Measurements from ENCODE around the gene U2AF2.

U2AF2 gene

DNA sequence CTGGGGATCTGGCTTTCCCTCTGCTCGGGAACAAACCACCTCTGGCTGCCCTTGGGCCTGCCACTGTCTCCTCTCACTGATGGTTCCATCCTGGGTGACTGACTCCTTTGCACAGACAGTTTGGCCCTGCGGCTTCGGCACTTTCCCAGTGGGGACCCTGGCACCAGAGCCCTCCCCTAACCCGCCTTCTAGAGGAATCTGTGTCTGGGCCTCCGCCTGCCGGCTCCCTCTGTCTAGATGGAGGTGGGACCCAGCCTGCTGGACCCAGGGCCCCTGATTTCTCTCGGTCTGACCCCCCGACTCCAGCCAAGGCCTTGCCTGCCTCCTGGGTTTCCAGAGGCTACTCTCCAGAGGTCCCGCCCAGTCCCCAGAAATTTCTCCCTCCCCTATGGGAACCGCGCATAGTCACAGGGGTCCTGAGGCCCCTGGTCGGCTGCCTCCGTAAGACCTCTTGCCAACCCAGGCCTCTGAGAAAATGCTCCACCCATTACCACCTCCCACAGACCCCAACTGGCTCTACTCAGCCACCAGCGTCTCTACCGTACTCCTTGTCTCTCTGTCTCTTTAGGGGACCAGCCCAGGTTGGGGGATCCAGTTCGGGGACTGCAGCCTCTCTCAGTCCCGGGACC is 4.1 kb upstream of the U2AF2 start:
- TF ChIP-seq, protein P1, sequence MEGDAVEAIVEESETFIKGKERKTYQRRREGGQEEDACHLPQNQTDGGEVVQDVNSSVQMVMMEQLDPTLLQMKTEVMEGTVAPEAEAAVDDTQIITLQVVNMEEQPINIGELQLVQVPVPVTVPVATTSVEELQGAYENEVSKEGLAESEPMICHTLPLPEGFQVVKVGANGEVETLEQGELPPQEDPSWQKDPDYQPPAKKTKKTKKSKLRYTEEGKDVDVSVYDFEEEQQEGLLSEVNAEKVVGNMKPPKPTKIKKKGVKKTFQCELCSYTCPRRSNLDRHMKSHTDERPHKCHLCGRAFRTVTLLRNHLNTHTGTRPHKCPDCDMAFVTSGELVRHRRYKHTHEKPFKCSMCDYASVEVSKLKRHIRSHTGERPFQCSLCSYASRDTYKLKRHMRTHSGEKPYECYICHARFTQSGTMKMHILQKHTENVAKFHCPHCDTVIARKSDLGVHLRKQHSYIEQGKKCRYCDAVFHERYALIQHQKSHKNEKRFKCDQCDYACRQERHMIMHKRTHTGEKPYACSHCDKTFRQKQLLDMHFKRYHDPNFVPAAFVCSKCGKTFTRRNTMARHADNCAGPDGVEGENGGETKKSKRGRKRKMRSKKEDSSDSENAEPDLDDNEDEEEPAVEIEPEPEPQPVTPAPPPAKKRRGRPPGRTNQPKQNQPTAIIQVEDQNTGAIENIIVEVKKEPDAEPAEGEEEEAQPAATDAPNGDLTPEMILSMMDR (IDR thresholded peaks at IDR 0.05; ENCODE audit: control insufficient read depth, insufficient read depth, low read depth, low read length, missing control alignments), result no peak
- H3K4me3 ChIP-seq (ENCODE audit: control insufficient read depth, low read depth, low read length), result no peak overlapping the region
- no peak for DNase-seq (ENCODE audit: low read depth)

DNA sequence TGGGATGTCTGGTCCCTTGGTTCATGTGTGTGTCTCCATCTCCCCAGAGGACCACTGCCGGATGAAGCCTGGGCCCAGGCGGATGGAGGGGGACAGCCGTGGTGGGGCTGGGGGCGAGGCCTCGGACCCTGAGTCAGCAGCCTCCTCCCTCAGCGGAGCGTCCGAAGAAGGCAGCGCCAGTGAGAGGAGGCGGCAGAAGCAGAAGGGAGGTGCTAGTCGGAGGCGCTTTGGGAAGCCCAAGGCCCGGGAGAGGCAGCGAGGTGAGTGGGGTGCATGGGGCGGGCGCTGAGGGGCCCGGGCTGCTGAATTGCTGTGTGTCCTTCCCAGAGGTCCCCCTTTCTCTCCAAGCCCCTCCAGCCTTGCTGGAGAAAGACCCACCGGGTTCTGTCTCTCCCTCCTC is 3.6 kb upstream of the U2AF2 start:
- TF ChIP-seq, protein P1 (IDR thresholded peaks at IDR 0.05; ENCODE audit: control insufficient read depth, insufficient read depth, low read depth, low read length, missing control alignments), result no peak
- no peak for DNase-seq (ENCODE audit: low read depth)
- no peak overlapping the region for H3K4me3 ChIP-seq (ENCODE audit: control insufficient read depth, low read depth, low read length)

DNA sequence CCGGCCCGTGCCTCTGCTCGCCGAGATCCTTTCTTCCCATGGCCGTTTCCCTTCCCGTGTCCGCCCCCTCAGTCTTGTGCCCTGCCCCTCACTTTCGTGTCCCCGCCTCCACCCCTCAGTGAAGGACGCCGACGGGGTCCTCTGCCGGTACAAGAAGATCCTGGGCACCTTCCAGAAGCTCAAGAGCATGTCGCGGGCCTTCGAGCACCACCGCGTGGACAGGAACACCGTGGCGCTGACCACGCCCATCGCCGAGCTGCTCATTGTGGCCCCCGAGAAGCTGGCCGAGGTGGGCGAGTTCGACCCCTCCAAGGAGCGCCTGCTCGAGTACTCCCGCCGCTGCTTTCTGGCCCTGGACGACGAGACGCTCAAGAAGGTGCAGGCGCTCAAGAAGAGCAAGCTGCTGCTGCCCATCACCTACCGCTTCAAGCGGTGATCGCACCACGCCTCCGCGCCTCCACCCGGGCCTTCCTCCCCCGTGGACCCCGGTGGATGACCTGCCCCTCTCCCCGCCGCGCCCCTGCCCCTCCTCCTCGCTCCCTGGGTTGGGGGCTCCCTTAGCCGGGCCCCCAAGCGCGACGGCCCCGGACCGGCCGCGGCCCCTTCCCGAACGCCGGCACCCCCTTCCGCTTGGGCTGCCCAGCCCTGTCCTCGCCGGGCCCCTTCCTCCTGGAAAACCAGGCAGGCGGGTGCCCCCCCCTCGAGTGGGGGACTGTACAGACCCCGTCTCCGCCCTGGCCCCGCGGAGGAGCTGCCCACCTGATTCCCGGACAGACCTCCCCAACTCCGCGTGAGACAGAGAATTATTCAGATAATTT is 2.3 kb upstream of the U2AF2 start:
- DNase-seq (ENCODE audit: low read depth), result no peak
- no peak overlapping the region for H3K4me3 ChIP-seq (ENCODE audit: control insufficient read depth, low read depth, low read length)
- TF ChIP-seq, protein P1 (IDR thresholded peaks at IDR 0.05; ENCODE audit: control insufficient read depth, insufficient read depth, low read depth, low read length, missing control alignments), result no peak

DNA sequence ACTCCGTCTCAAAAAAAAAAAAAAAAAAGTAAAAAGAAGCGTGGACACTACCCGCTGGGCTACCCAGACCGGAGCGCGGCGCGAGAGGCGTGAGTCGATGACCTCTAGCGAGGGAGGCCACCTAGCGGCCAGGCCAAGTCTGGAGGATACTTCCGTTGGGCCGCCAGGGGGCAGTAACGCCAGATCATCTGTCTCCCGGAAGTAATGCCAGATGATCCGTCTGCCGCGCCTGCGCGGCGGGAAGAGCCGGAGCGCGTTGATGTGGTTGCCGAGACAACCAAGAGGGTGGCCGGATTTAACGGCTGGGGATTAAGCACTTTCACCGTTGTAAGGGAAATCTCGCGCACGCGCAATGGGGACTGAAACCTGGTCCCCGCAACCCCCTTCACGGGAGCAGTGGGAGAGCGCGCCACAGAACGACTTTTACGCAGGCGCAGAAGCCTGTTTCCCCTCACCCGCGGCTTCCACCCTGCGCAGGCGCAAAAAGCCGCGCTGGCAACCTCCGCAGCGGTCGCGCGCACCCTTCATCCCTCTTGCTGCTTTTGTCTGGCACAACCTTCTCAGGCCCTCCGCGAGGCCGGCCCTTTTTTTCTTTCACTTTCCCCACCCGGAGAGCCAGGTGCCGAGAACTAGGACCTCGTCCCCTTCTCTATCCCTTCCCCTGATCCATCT is 1.0 kb upstream of the U2AF2 start:
- peak; percentile 97 for DNase-seq (ENCODE audit: low read depth)
- TF ChIP-seq, protein P1 (IDR thresholded peaks at IDR 0.05; ENCODE audit: control insufficient read depth, insufficient read depth, low read depth, low read length, missing control alignments), result peak; percentile 100
- peak overlapping the region; percentile 76 for H3K4me3 ChIP-seq (ENCODE audit: control insufficient read depth, low read depth, low read length)

DNA sequence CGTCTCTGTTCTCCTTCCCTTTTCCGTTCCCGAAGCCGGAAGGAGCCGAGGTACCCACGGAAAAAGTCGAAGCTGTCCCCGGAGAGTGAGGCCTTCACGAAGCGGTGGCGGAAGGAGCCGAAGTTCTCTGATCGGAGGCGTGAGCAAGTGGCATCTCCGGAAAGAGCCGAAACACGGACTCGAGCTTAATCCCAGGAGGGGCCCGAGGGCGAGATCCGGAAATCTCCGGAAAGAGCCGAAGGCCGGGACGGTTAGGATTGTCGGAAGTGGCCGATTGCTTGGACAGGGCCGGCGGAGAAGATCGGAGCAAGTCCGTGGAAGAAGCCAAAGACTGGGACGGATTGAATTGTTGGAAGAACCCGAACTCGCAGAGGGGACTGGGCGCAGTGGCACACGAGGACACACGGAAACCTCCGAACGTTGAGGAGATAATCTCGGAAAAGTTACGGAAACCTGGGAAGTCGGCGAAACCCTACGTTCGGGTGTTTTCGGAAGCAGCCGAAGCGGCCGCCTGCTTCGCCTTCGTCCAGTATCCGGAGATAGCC is 440 bp upstream of the U2AF2 start:
- peak overlapping the region; percentile 76 for H3K4me3 ChIP-seq (ENCODE audit: control insufficient read depth, low read depth, low read length)
- peak; percentile 97 for DNase-seq (ENCODE audit: low read depth)
- TF ChIP-seq, protein P1 (IDR thresholded peaks at IDR 0.05; ENCODE audit: control insufficient read depth, insufficient read depth, low read depth, low read length, missing control alignments), result no peak

DNA sequence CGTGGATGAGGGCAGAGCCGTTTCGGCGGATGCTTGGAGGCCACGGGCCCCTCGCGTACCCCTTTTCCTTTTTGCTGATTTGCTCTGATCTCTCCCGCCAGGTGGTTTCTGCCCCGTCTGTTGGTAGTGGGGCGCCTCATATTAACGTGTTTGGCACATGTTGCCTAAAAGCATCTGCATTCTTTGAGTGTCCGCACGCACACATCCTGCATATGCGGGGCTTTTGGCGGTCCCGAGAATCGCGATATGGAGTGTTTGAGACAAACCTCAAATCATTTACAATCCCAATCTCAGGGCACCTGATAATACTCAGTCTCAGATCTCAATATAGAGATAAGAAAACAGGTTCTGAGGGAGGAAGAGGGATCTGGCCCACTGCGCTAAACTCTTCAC is 809 bp downstream of the U2AF2 start:
- DNase-seq (ENCODE audit: low read depth), result no peak
- peak overlapping the region; percentile 80 for H3K4me3 ChIP-seq (ENCODE audit: control insufficient read depth, low read depth, low read length)
- TF ChIP-seq, protein P1 (IDR thresholded peaks at IDR 0.05; ENCODE audit: control insufficient read depth, insufficient read depth, low read depth, low read length, missing control alignments), result no peak

Measured in AG09309 (cell line).